Prostate gland (tissue), 2 donors: Measurements from ENCODE around the gene TSPAN7.

Source experiments
- CTCF ChIP-seq, 4 experiments: fragments of 200-600 bp in 2 of 4; fragments of 450-650 bp in 2 of 4; sonication (generic) in 2 of 4; IDR thresholded peaks; 1 replicate in 3 of 4; 2 replicates in 1 of 4; pipeline ENCODE4 v1.5.1; 2016 to 2019; ENCODE audit warnings: antibody characterized with exemption in 4 of 4, mild to moderate bottlenecking in 2 of 4, moderate library complexity in 2 of 4
- POLR2A ChIP-seq: fragments of 450-650 bp; IDR thresholded peaks from one replicate; pipeline ENCODE4 v1.6.1; 2016; ENCODE audit warnings: antibody characterized with exemption, mild to moderate bottlenecking
- POLR2AphosphoS5 ChIP-seq: sonication (generic); formaldehyde crosslinking; IDR thresholded peaks from one replicate; pipeline ENCODE4 v1.6.1; 2017; ENCODE audit warnings: antibody characterized with exemption

GRCh38 chrX:38614485-38614884 is 53.1 kb downstream of the TSPAN7 start:
- TF ChIP-seq POLR2A (no peak), CTCF (IDR thresholded peaks at IDR 0.05) (no peak), POLR2AphosphoS5 (no peak)
